ENCODE measurements around the gene NIPA2.

GRCh38 chr15:22893081-22893480 is 54.6 kb downstream of the NIPA2 start:
- TF ChIP-seq GATA2 (IDR thresholded peaks at IDR 0.05; ENCODE audit: low read depth, low read length) (no peak), GATA3 (IDR thresholded peaks at IDR 0.05; ENCODE audit: low read depth, low read length) (no peak)

Data from SH-SY5Y (cell line).